ENCODE results near the gene ATP6V1G1. TPM values are rescaled to one million over a fixed set of nuclear protein-coding genes. Genes with fewer than 3 reads are reported as not detected.
A peak's percentile ranks its signal among the peaks of the same experiment; 100 is the strongest.
"Not testable (repeated sequence)": the region's sequence is repeated elsewhere in the genome, so short reads cannot be mapped to it uniquely, and the experiment has no call there.

Gene ATP6V1G1
- total RNA-seq, 1 experiment from 2014 or later = 90.6 TPM

GRCh38 chr9:114592356-114592755, 4.8 kb downstream of the ATP6V1G1 start:
- Histone ChIP-seq H3K4me1 (replicated peaks; ENCODE audit: insufficient read depth) (peaks cover 14% of the 10 kb centered on the region), H3K9me3 (ENCODE audit: insufficient read depth, low read depth) (no peaks in the 10 kb centered on the region), H4K20me1 (ENCODE audit: insufficient read depth) (peaks cover 60% of the 10 kb centered on the region), H3K27me3 (ENCODE audit: insufficient read depth, low read depth) (no peaks in the 10 kb centered on the region), H3K36me3 (ENCODE audit: low read depth) (peaks cover 21% of the 10 kb centered on the region), H3K79me2 (ENCODE audit: low read depth) (peaks cover 86% of the 10 kb centered on the region), H3K4me2 (no peak overlapping the region), H3K4me3 (no peak overlapping the region), H2AFZ (no peak overlapping the region), H3F3A (ENCODE audit: insufficient read depth, low read depth) (peaks cover 16% of the 10 kb centered on the region), H3K27ac (no peak overlapping the region), H3K9me2 (ENCODE audit: insufficient read depth) (no peaks in the 10 kb centered on the region)
- CTCF ChIA-PET = no interaction called here
- POLR2A ChIA-PET (ENCODE audit: unreplicated experiment) = interaction anchor here (0.7 kb wide), 2 partner anchors 12 to 91 kb away, joined by 3 read pairs; no protein-coding TSS in a partner anchor
- intact Hi-C loops (cut with micrococcal nuclease; ENCODE audit: unreplicated experiment) = no loop called here
- TF ChIP-seq, protein P1, sequence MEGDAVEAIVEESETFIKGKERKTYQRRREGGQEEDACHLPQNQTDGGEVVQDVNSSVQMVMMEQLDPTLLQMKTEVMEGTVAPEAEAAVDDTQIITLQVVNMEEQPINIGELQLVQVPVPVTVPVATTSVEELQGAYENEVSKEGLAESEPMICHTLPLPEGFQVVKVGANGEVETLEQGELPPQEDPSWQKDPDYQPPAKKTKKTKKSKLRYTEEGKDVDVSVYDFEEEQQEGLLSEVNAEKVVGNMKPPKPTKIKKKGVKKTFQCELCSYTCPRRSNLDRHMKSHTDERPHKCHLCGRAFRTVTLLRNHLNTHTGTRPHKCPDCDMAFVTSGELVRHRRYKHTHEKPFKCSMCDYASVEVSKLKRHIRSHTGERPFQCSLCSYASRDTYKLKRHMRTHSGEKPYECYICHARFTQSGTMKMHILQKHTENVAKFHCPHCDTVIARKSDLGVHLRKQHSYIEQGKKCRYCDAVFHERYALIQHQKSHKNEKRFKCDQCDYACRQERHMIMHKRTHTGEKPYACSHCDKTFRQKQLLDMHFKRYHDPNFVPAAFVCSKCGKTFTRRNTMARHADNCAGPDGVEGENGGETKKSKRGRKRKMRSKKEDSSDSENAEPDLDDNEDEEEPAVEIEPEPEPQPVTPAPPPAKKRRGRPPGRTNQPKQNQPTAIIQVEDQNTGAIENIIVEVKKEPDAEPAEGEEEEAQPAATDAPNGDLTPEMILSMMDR (conservative IDR thresholded peaks at IDR 0.05) = no peak
- no peak for TF ChIP-seq EZH2 (IDR thresholded peaks at IDR 0.05; ENCODE audit: low read depth)
- BruUV-seq (replicated peaks) = no TSS peak
- DNase-seq = no peak

DNA sequence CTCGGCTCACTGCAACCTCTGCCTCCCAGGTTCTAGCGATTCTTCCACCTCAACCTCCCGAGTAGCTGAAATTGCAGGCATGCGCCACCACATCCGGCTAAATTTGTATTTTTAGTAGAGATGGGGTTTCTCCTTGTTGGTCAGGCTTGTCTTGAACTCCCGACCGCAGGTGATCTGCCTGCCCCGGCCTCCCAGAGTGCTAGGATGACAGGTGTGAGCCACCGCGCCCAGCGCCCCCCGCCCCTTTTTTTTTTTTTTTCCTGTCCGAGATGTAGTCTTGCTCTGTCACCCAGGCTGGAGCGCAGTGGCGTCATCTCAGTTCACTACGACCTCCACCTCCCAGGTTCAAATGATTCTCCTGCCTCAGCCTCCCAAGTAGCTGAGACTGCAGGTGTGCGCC, 6.6 kb downstream of the ATP6V1G1 start:
- no peaks in the 10 kb centered on the region for H3K9me2 ChIP-seq (ENCODE audit: insufficient read depth)
- no peak overlapping the region for H3K4me3 ChIP-seq
- ChIA-PET POLR2A (ENCODE audit: unreplicated experiment) (no interaction called here), CTCF (no interaction called here)
- H3K9me3 ChIP-seq (ENCODE audit: insufficient read depth, low read depth) = no peaks in the 10 kb centered on the region
- H3K4me2 ChIP-seq = no peak overlapping the region
- peaks cover 58% of the 10 kb centered on the region for H4K20me1 ChIP-seq (ENCODE audit: insufficient read depth)
- no TSS peak for BruUV-seq (replicated peaks)
- H2AFZ ChIP-seq = no peak overlapping the region
- H3K27ac ChIP-seq = no peak overlapping the region
- peaks cover 8% of the 10 kb centered on the region for H3K4me1 ChIP-seq (replicated peaks; ENCODE audit: insufficient read depth)
- H3K79me2 ChIP-seq (ENCODE audit: low read depth) = peaks cover 72% of the 10 kb centered on the region
- no peaks in the 10 kb centered on the region for H3K27me3 ChIP-seq (ENCODE audit: insufficient read depth, low read depth)
- DNase-seq = no peak
- no peak for TF ChIP-seq EZH2 (IDR thresholded peaks at IDR 0.05; ENCODE audit: low read depth)
- TF ChIP-seq, protein P1 (conservative IDR thresholded peaks at IDR 0.05) = no peak
- intact Hi-C loops (cut with micrococcal nuclease; ENCODE audit: unreplicated experiment) = no loop called here
- H3K36me3 ChIP-seq (ENCODE audit: low read depth) = peaks cover 33% of the 10 kb centered on the region
- H3F3A ChIP-seq (ENCODE audit: insufficient read depth, low read depth) = peaks cover 22% of the 10 kb centered on the region

DNA sequence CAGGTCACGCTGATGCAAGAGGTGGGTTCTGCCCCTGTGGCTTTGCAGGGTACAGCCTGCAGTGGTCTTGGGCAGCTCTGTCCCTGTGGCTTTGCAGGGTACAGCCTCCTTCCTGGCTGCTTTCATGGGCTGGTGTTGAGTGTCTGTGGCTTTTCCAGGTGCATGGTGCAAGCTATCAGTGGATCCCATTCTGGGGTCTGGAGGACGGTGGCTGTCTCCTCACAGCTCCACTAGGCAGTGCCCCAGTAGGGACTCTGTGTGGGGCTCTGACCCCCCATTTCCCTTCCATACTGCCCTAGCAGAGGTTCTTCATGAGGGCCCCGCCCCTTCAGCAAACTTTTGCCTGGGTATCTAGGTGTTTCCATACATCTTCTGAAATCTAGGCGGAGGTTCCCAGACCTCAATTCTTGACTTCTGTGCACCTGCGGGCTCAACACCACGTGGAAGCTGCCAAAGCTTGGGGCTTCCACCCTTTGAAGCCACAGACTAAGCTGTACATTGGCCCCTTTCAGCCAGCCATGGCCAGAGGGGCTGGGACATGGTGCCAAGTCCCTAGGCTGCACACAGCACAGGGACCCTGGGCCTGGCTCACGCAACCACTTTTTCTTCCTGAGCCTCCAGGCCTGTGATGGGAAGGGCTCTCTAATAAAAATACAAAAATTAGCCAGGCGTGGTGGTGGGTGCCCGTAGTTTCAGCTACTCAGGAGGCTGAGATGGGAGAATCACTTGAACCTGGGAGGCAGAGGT, 13.1 kb downstream of the ATP6V1G1 start:
- H3K27ac ChIP-seq; POLR2A ChIA-PET (ENCODE audit: unreplicated experiment); H3K27me3 ChIP-seq (ENCODE audit: insufficient read depth, low read depth); H3K9me3 ChIP-seq (ENCODE audit: insufficient read depth, low read depth); H3K4me3 ChIP-seq; DNase-seq; H3K4me1 ChIP-seq (replicated peaks; ENCODE audit: insufficient read depth); H3K79me2 ChIP-seq (ENCODE audit: low read depth); intact Hi-C loops (cut with micrococcal nuclease; ENCODE audit: unreplicated experiment); H3K9me2 ChIP-seq (ENCODE audit: insufficient read depth); H2AFZ ChIP-seq; H3K4me2 ChIP-seq: not testable (repeated sequence)
- CTCF ChIA-PET = interaction anchor here (0.6 kb wide), 1 partner anchor 68 kb away, joined by 5 read pairs; no protein-coding TSS in a partner anchor
- Histone ChIP-seq H4K20me1 (ENCODE audit: insufficient read depth) (peaks cover 11% of the 10 kb centered on the region), H3K36me3 (ENCODE audit: low read depth) (peaks cover 20% of the 10 kb centered on the region), H3F3A (ENCODE audit: insufficient read depth, low read depth) (peaks cover 19% of the 10 kb centered on the region)
- TSS peak; percentile 13 for BruUV-seq (replicated peaks)

- H4K20me1 ChIP-seq (ENCODE audit: insufficient read depth); DNase-seq; H3K4me1 ChIP-seq (replicated peaks; ENCODE audit: insufficient read depth); POLR2A ChIA-PET (ENCODE audit: unreplicated experiment); H2AFZ ChIP-seq; H3K4me2 ChIP-seq; H3K27ac ChIP-seq; CTCF ChIA-PET; H3K4me3 ChIP-seq; H3K9me3 ChIP-seq (ENCODE audit: insufficient read depth, low read depth); H3K9me2 ChIP-seq (ENCODE audit: insufficient read depth); H3K27me3 ChIP-seq (ENCODE audit: insufficient read depth, low read depth); H3K79me2 ChIP-seq (ENCODE audit: low read depth); BruUV-seq (replicated peaks); intact Hi-C loops (cut with micrococcal nuclease; ENCODE audit: unreplicated experiment): not testable (repeated sequence)
- Histone ChIP-seq H3F3A (ENCODE audit: insufficient read depth, low read depth) (peaks cover 13% of the 10 kb centered on the region), H3K36me3 (ENCODE audit: low read depth) (peaks cover 20% of the 10 kb centered on the region)
Measured at GRCh38 chr9:114601787-114602186, 14.2 kb downstream of the ATP6V1G1 start.

Data from PC-9 (cell line).